Spleen (tissue), 7 donors: Measurements from ENCODE around the gene MRPS34.

Experiments
- POLR2AphosphoS5 ChIP-seq, 3 donors: sonication (generic); formaldehyde crosslinking; IDR thresholded peaks; one replicate each; pipeline ENCODE4 v1.5.1; 2017; ENCODE audit warnings: antibody characterized with exemption in 3 of 3
- TF ChIP-seq, protein P1 (sequence below), 11 experiments: fragments of 200-600 bp in 7 of 11; fragments of 450-650 bp in 4 of 11; sonication (generic) in 4 of 11; IDR thresholded peaks in 8 of 11; conservative IDR thresholded peaks in 3 of 11; 1 replicate in 7 of 11; 2 replicates in 4 of 11; pipeline versions ENCODE4 v1.4.0 to v1.8.0; 2016 to 2021; ENCODE audit warnings: antibody characterized with exemption in 11 of 11, inconsistent platforms in 4 of 11, mild to moderate bottlenecking in 1 of 11
- donor health status: DM: no; HTN: no; CAD: no; lungs with moderate emphysema.
- donor health status: DM: no; HTN: no; CAD: no.
- donor health status: DM: no; HTN: no; CAD: no.

DNA sequence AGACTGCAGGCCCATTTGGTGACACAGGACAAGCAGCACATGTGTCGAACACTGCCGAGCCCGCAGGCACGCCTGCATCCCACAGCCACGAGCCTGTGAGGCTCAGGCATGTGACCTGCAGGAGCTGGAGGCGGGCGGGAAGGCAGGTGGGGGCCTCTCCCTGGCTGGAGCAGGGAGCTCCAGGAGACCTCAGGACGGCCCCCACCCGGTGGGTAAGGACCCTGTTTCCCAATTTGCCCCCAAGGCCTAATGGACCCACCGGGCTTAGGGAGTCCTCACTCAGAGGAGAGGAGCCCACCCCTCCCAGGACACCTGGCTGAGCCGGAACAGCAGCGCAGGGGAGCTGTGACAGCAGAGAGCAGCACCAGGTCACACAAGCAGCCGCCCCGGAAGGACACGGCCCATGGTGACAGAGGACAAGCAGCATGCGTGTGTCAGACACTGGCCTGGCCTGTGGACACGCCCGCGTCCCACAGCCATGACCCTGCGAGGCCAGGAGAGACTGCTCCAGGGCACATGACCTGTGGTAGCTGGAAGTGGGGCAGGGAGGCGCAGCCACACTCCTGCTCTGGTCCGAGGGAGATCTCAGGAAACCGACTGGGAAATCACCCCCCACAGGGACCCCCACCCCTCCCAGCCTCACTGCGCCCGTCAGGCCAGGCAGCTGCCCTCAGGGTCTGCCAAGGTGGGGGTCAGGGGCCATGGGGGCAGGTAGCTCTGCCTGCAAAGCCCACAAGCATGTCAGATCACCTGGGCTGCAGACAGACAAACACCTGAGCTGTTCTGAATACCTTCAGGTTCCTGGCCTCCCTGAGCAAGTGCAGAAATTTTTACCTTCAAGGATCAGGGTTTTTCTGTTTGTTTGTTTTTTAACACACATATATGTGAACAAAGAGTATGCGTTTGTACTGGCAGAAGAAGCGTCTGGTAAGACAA is 7.1 kb upstream of the MRPS34 start:
- TF ChIP-seq, protein P1, sequence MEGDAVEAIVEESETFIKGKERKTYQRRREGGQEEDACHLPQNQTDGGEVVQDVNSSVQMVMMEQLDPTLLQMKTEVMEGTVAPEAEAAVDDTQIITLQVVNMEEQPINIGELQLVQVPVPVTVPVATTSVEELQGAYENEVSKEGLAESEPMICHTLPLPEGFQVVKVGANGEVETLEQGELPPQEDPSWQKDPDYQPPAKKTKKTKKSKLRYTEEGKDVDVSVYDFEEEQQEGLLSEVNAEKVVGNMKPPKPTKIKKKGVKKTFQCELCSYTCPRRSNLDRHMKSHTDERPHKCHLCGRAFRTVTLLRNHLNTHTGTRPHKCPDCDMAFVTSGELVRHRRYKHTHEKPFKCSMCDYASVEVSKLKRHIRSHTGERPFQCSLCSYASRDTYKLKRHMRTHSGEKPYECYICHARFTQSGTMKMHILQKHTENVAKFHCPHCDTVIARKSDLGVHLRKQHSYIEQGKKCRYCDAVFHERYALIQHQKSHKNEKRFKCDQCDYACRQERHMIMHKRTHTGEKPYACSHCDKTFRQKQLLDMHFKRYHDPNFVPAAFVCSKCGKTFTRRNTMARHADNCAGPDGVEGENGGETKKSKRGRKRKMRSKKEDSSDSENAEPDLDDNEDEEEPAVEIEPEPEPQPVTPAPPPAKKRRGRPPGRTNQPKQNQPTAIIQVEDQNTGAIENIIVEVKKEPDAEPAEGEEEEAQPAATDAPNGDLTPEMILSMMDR (IDR thresholded peaks at IDR 0.05 in 8 of 11, conservative IDR thresholded peaks at IDR 0.05 in 3 of 11) = no peak
- TF ChIP-seq POLR2AphosphoS5 (IDR thresholded peaks at IDR 0.05) = peak; percentile 38 to 73 (median 66)
